Effector CD4-positive, alpha-beta T cell (primary cell): ENCODE results near the gene ACO2.
"Not testable (repeated sequence)": the region's sequence is repeated elsewhere in the genome, so short reads cannot be mapped to it uniquely, and the experiment has no call there.

ENCODE experiments used
- DNase-seq: peaks from one replicate; pipeline ENCODE4 v3.0.0-alpha.2; 2020
- total RNA-seq: gene quantifications from one replicate; lab custom pipeline; 2026; lab: John Stamatoyannopoulos, UW

Gene ACO2
- total RNA-seq, result 84.1 reads per million, percentile 79 among the genes with 10 or more reads in this experiment

GRCh38 chr22:41468381-41469217 lies at the start of gene ACO2, which contains the start of gene PHF5A:
TSS of gene ACO2 (plus strand) at chr22:41469117. CDS start at chr22:41469147, 30 bp downstream.
TSS of gene PHF5A (minus strand) at chr22:41468692. CDS start at chr22:41468653, 39 bp downstream.
- DNase-seq, result peak; percentile 99

- no peak for DNase-seq
These were observed 43.1 kb upstream of the ACO2 start for GRCh38 chr22:41425660-41426365.

GRCh38 chr22:41429232-41429950 lies 39.5 kb upstream of the ACO2 start:
- DNase-seq, result no peak

GRCh38 chr22:41429951-41430332 lies 39.0 kb upstream of the ACO2 start:
- DNase-seq, result no peak

GRCh38 chr22:41431656-41432055 lies 37.3 kb upstream of the ACO2 start:
- no peak for DNase-seq

- DNase-seq, result not testable (repeated sequence)
These were observed 35.4 kb upstream of the ACO2 start for GRCh38 chr22:41433480-41433879.

GRCh38 chr22:41434361-41435003 lies 34.4 kb upstream of the ACO2 start:
- not testable (repeated sequence) for DNase-seq

- no peak for DNase-seq
These were observed 33.4 kb upstream of the ACO2 start for GRCh38 chr22:41435560-41435959.

- no peak for DNase-seq
These were observed 32.4 kb upstream of the ACO2 start for GRCh38 chr22:41436322-41437113.

- no peak for DNase-seq
These were observed 31.7 kb upstream of the ACO2 start for GRCh38 chr22:41437198-41437597.

GRCh38 chr22:41440511-41440910 lies 28.4 kb upstream of the ACO2 start:
- DNase-seq, result not testable (repeated sequence)

GRCh38 chr22:41442240-41442792 lies 26.6 kb upstream of the ACO2 start:
- DNase-seq, result no peak

- DNase-seq, result peak; percentile 68
These were observed 24.4 kb upstream of the ACO2 start for GRCh38 chr22:41444360-41445128.

GRCh38 chr22:41445129-41446056 lies 23.5 kb upstream of the ACO2 start:
- DNase-seq, result peak; percentile 16

GRCh38 chr22:41446057-41446501 lies 22.8 kb upstream of the ACO2 start:
- no peak for DNase-seq

- DNase-seq, result peak; percentile 91
These were observed 22.1 kb upstream of the ACO2 start, which contains the start of gene TOB2 for GRCh38 chr22:41446639-41447434. TSS of gene TOB2 (minus strand) at chr22:41446801. CDS start at chr22:41437345, 9,456 bp downstream.

GRCh38 chr22:41447435-41448188 lies 21.3 kb upstream of the ACO2 start:
- peak; percentile 50 for DNase-seq
